Endometrial microvascular endothelial cells (primary cell): ENCODE results near the gene HIGD1C. TPM values are rescaled to one million over a fixed set of nuclear protein-coding genes. Genes with fewer than 3 reads are reported as not detected.
"Not testable (repeated sequence)": the region's sequence is repeated elsewhere in the genome, so short reads cannot be mapped to it uniquely, and the experiment has no call there.

Experiments
- in situ Hi-C: cut with HindIII; loops from 2 replicates; pipeline ENCODE4 v1.10.0; 2017; ENCODE audit warnings: low sequenced_read_pairs, low pct_unique_long_range_greater_than_20kb; ENCODE audit errors: inconsistent ontology term
- total RNA-seq: library from RNA; depleted of rRNA; stranded (reverse); fragments of >200 nt; gene quantifications from one replicate; pipeline ENCODE4 v1.2.3, GENCODE V29; 2015; ENCODE audit errors: inconsistent ontology term

Gene HIGD1C
- total RNA-seq, 1 donor from 2014 or later: not detected

DNA sequence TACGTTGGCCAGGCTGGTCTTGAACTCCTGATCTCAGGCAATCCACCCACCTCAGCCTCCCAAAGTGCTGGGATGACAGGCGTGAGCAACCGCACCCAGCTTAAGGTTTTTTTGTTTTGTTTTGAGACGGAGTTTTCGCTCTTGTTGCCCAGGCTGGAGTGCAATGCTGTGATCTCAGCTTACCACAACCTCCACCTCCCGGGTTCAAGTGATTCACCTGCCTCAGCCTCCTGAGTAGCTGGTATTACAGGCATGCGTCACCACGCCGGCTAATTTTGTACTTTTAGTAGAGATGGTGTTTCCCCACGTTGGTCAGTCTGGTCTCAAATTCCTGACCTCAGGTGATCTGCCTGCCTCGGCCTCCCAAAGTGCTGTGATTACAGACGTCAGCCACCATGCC lies 21.9 kb upstream of the HIGD1C start:
- in situ Hi-C loops: not testable (repeated sequence)

DNA sequence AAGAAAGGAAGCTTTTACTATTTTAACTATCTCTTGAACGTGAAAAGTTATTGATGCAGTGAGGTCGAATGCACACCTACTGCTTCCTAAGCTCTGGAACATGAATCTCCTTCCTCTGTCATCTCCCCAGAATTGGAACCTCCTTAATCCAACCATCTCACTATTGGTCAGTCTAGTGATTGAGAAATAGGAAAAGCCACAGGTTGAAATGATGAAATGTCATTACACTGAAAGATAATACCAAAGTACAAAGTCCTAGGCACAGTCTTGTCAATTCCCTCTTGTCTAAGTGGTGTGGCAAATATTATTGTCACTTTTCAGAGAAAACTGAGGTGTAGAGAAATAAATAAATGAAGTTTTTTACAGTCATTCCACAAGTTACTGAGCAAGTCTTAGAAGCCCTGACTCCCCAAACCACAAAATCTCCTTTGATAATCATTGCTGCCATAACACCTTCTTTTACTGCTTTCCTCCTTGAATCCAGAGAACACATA lies 19.5 kb upstream of the HIGD1C start:
- in situ Hi-C loops: no loop called here

DNA sequence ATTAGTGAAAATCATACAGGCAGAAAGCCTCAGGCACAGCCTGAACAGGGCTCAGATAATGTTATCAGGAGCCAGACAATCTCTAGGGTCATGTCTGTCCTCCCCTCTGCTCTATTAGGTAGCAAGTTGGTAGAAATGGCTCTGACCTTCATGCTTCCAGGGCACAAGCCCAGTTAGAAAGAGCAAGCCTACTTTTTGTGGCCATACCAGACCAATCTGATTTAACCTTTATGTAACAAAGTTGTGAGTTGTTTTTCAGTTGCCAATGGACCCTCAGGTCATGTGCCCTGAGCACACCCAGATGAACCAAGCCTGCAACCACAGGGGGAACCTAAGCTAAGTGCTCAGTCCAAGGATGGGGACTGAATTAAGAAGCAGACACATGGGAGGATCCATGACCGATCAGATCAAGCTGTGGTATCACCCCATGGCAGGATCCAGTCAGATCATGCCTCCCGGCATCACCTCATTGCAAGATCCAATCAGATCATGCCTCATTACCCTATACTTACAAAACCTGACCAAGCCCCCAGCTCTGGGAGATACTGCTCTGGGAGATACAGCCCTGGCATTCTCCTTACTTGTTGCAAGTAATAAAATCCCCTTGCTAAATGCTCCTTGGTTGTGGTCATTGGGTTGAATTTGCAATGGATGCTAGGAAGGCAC lies 18.8 kb upstream of the HIGD1C start:
- in situ Hi-C loops: no loop called here

DNA sequence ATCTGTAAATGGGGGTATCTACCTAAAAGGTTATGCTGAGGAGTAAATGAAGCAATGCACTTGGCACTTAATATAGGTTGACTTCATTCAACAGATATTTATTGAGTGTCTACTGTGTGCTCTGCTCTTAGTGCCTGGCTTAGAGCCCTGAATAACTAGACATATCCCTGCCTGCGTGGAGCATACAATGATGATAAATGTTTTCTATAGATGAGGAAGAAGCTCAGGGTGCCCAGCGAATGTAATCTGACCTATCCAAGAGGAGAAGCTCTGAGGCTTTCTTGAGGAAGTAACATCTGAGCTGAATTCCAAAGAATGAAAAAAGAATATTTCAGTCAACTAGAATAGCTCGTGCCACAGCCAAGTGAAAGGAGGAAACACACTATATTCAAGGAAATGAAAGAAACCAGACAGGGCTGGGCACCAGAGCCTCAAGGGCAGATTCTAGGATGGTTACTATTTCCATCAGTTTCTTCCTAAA lies 17.9 kb upstream of the HIGD1C start:
- in situ Hi-C loops: no loop called here

DNA sequence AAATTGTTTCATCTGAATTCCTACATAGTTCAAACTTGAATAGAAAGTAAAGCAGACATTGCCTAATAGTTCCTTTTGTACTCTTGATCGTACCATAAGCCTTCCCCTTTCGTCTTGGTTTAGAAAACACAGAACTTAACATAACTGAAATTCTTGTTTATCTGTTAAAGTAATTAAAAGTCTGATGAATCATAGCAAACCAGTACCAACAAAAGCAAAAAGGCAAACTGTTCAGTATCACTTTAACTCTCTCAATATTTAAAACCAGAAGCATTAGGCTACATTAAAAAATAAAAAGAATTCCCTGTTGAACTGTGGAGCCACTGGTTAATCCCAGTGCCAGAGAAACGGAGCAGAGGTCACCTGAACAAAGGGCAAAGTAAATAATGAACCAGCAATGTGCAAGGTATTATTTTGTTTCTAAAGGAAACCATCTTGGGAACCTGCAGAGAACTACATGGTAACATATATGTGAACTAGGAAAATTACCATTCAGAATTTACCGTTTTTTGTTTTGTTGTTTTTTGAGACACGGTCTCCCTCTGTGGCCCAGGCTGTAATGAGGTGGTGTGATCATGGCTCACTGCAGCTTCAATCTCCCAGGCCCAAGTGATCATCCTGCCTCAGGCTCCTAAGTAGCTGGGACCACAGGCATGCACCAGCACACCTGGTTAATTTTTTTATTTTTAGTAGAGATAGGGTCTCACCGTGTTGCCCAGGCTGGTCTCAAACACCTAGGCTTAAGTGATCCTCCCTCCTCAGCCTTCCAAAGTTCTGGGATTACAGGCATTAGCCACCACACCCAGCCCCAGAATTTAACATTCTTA lies 17.1 kb upstream of the HIGD1C start:
- in situ Hi-C loops: no loop called here

DNA sequence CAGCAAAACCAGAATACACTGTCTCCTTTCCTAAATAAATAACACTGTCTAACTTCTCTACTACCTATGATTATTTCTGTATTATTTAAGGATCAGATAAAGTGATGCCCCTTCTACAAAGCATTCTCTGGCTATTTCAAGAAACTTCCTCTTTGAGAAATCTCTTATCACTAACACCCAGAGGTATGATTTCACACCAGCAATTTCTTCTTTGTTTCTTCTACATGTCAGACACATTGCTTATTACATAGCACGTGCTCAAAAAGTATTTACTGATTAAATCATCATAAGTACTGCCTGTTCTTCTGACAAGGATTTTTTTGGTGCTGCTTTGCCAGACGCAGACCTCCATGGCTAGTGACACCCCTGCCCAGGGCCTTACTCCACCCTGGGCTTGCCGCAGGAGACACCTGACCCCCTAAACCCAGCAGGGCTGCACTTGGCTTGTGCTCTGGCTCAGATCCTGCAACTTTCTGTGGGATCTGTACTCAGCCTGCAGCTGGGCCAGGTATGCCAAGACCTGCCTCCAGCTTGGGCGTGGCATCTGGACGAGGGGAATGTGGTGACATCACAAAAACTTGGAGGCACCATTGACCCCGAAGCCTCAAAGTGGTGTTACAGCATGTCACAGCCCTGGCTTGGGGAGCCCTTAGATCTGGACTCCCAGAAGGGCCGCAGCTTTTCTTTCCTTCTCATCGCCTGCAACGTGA lies 15.4 kb upstream of the HIGD1C start:
- in situ Hi-C loops: no loop called here

DNA sequence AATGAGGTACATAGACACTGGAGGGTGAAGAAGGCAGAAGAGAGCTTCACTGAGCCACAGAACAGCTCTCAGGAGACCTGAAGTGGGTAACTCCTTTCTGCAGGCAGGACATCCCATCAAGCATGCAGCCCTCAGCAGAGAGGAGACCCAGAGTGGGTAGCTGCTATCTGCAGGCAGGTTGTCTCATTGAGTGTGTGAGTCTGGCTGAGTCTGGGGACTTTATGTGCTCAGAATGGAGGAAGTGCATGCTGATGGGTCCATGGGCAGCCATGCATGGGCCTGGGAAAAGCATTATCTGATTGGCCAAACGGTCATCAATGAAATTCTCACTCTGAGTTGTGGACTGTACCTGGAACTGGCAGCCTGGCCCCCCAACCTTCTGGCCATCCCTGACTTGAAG lies 14.7 kb upstream of the HIGD1C start:
- in situ Hi-C loops: no loop called here

DNA sequence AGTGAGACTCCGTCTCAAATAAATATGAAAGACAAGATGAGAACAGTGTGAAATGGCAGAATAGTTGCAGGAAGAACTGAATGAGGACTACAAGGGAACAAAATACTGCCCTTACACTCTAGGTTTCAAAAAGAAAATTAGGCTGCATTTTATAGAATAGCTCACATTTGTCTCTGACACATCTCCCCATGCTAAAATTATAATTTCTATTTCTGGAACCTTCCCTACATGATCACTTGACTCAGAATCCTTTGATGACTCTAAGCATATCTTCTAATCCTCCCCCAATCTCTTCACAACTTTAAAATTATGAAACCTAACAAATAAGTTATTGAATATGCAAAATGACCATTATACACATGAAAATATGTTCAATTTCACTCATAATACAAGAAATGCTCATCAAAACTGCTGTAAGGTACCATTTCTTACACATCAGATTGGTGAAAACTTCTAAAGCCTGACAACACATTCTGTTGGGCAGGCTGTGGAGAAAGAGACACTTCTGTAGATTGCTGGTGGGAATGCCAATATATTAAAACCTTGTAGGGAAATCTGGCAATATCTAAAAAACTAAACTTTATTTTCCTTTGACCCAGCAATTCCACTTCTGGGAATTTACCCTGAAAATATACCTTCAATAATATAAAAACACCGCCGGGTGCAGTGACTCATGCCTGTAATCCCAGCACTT lies 4.3 kb upstream of the HIGD1C start:
- in situ Hi-C loops: no loop called here

DNA sequence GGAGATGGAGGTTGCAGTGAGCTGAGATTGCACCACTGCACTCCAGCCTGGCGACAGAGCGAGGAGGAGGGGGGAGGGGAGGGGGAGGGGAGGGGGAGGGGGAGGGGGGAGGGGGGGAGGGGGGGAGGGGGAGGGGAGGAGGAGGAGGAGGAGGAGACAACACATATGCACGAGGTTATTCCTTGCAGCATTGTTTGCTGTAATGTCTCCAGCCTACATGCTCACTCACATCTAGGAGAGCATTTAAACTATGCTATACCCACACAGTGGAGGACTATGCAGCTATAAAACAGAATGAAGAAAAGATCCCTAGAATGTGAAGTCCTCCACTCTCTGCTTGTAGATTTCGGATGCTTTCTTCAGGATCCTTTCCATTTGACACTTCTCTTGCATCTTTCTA lies 3.5 kb upstream of the HIGD1C start:
- in situ Hi-C loops: no loop called here

DNA sequence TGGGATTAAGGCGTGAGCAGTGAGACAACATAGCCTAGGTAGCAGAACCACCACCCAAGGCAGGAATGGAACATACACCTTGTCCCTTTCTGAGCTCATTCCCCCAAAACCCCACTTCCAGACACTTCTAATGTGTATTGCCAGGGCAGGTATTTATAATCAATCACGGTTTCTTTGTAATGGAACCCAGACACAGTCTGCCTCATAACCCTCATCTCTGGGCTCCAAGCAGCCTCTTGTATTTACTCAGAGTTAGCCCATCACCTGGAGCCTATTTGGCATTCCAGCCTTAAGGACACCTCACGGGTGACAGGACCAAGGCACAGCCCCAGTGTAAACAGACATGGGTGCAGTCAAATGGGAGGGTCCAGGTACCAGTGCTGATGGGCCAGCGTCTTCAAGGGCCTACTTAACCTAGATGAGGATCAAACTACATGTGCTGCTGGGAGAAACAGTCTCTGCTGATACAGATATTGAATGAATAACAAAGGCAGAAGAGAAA lies 2.5 kb upstream of the HIGD1C start:
- in situ Hi-C loops: no loop called here

DNA sequence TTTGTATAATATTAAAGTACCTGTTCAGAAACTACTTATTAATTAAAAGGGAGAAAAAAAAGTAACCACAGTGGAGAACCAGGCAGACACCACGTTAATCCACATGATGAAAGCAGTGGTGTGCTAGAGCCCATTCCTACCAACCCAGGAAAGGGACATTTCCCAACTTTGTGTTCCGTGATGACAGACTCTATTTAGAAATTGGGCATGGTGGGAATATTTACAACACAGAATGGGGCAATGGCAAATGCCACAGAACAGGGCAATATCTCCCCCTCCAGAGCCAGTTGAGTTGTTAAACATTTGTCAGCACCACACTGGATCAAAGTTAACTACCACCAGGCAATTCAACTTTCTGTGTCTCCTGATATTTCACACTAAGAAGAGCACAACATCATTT lies 1.2 kb upstream of the HIGD1C start:
- in situ Hi-C loops: no loop called here

DNA sequence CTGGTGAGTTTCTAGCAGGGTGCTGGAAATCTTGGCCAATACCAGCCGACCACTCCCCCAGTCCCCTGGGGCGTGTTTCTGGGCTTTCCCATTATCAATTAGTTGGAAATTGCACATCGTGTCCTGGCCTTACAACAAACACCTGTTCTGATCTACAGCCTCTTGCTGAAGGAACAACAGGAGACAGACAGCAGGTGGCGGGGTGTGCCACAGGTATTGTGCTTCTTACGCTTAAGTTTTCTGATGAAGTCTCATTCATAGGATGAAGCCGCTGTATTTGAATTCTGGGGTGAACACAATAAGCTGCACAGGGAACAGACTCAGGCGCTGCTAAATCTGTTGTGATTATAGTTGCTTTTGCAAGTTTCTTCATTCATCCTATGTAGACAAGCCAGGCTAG lies 703 bp downstream of the HIGD1C start:
- in situ Hi-C loops: no loop called here

DNA sequence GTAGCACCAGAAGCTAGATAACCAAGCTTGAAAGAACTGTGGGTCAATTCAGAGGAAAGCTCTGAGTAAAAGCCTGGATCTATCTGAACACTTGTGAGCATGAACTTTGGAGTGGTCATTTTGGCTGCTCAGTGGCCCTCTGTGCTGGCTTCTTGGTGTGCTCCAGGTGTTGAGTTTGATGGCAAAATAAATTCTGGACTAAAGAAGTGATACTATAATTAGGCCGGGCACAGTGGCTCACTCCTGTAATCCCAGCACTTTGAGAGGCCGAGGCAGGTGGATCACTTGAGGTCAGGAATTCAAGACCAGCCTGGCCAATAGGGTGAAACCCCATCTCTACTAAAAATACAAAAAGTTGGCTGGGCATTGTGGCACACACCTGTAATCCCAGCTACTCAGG lies 2.4 kb downstream of the HIGD1C start:
- in situ Hi-C loops: not testable (repeated sequence)

DNA sequence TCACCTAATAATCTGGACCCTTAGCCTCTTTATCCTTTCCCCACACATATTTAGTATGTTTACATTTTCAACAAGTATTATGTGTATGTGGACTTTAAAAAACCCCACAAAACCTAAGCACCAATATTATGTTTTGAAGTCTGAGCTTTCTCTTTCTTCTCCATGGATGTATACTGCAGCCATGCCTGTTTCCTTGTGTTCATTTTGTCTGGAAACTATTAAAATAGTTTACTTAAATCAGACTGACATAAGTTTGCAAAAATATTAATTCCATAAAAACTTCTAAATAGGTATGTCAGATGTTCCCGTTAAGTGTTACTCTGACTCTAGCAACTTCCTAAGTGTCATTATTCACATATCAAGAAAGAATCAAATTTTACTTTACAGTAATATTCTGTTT lies 2.9 kb downstream of the HIGD1C start:
- in situ Hi-C loops: no loop called here

DNA sequence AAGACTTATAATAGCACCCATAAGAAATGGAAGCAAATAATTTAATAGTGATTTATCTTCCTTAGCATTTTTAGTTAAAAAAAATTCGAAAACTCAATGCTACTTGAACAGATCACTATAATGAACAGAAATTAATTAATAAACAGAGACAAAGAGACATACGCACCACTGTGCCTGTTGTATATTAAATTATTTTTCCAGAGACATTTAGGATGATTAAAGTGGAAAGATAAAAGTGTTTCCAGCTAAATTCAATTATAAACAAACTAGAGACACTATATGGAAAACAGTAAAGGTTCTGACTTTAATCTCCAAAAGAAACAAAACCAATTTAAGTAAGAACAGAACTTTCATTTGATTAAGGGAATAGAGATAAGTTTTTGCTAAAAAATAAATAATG lies 3.4 kb downstream of the HIGD1C start:
- in situ Hi-C loops: no loop called here

DNA sequence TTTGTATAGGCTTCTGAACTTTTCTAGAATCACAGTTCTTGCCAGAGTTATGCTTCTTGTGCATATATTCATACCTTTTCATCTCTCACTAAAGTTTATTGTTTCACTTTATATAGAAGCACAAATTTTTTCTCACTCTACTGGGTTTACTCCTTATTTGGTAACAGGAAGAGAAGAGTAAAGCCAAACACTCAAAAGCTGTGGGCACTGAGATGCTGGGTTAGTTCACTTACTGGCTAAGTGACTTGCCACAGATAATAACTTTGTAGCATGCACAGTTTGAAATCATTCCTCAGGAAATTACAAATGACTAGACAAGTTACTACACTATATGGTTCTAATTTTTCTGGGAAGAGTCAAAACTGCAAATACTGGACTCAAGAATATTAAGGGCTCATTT lies 7.8 kb downstream of the HIGD1C start:
- in situ Hi-C loops: no loop called here

DNA sequence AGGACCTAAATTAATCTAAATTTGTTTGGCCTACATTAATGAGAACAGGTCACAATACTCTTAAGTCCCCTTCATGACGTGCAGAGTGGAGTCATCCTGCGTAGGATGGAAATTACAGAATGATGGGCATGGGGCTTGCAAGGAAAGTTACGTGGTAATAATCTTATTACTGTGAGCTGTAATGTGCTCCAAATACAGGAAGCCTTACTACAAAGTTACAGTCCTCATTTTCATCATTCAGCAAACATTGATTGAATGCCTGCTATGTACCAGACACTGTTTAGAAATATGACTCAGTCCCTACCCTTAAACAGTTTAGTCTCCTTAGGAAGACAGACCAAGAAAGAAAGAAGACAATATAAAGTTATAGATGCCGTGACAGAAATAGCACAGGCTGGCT lies 9.4 kb downstream of the HIGD1C start:
- in situ Hi-C loops: no loop called here

DNA sequence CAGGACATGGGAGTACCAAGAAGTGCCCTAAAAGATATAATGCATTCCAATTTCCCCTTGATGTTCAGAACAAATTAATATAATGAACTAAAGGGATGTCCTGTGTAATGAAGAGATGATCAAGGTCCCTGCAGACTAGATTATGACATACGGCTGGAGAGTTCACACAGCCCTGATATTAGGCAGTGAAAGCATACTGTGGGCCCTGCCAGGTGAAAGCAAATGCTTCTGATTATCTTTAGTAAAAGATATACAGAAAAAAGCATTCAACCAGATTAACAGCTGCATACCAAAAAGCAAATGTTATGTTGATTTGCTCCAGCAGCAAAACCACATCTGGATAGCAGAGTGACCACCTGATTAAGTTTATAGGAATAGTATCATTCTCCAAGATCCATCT lies 12.1 kb downstream of the HIGD1C start:
- in situ Hi-C loops: no loop called here

DNA sequence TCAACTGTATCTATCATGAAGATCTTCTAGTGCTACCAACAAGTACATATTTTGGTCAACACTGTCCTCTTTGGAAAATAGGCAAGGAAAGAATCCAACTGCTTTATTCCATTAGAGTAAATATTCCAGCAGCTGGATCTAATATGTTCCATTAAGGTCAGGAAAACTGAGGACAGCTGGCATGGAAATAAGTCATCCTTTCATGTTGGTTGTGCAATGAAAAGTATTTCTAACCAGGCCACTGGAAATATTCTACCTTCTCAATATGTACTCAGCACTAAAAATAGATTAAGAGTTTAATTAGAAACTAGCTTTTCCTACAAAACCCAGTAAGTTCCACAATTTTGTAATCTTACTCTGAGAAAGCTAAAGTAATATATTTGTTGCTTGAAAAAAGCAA lies 19.6 kb downstream of the HIGD1C start:
- in situ Hi-C loops: no loop called here
